A549 (cell line): ENCODE measurements around the gene ZNF350. TPM values are rescaled to one million over a fixed set of nuclear protein-coding genes. Genes with fewer than 3 reads are reported as not detected.

Experiments
- ATAC-seq, 2 experiments: fragments of 200-7000 bp in 1 of 2; fragments of >200 bp in 1 of 2; cut with Nextera tagmentation in 1 of 2; cut with Tn5 transposase in 1 of 2; 3 replicates each; pipeline versions ENCODE4 v1.8.0 to v1.9.1; 2018 to 2020; ENCODE audit warnings: mild to moderate bottlenecking in 1 of 2, moderate library complexity in 1 of 2
- CTCF ChIA-PET: fragments of 300-600 bp; sonication (Branson Sonifier 250); formaldehyde crosslinking; extraction: SDS; loops from one replicate; lab custom pipeline; 2021; ENCODE audit warnings: antibody characterized with exemption, inconsistent platforms; lab: Yijun Ruan, JAX
- POLR2A ChIA-PET: fragments of 350-600 bp; formaldehyde crosslinking; extraction: SDS; loops from one replicate; lab custom pipeline; 2021; ENCODE audit warnings: antibody characterized with exemption, inconsistent platforms; lab: Yijun Ruan, JAX
- DNase-seq, 2 experiments: peaks; one replicate each; pipeline versions ENCODE4 v3.0.0 to v3.0.0-alpha.2; 2011 to 2016; ENCODE audit warnings: low read depth in 1 of 2, low spot score in 1 of 2
- FAIRE-seq: peaks from 2 replicates; lab custom pipeline; 2011; peaks lifted over from hg19 to GRCh38; lab: Jason Lieb, UNC
- H3K27ac ChIP-seq, 2 experiments: fragments of >200 bp; sonication (Bioruptor Twin); formaldehyde crosslinking; 3 replicates each; pipeline ENCODE4 v1.5.1; 2016 to 2017
- H3K4me1 ChIP-seq: fragments of >200 bp; sonication (Bioruptor Twin); formaldehyde crosslinking; 3 replicates; pipeline ENCODE4 v1.6.1; 2016
- H3K4me2 ChIP-seq: fragments of >200 bp; sonication (Bioruptor Twin); formaldehyde crosslinking; 3 replicates; pipeline ENCODE4 v1.6.1; 2016
- H3K4me3 ChIP-seq: fragments of >200 bp; sonication (Bioruptor Twin); formaldehyde crosslinking; 3 replicates; pipeline ENCODE4 v1.5.1; 2016
- H3K9me3 ChIP-seq: fragments of >200 bp; sonication (Bioruptor Twin); formaldehyde crosslinking; 3 replicates; pipeline ENCODE4 v1.6.1; 2016
- BCL3 ChIP-seq: fragments of >200 bp; sonication (Bioruptor Twin); formaldehyde crosslinking; IDR thresholded peaks from 3 replicates; pipeline ENCODE4 v1.6.1; 2016
- CBX2 ChIP-seq: fragments of 200-600 bp; sonication (generic); IDR thresholded peaks from 2 replicates; pipeline ENCODE4 v1.6.1; 2016; ENCODE audit warnings: low read depth, mild to moderate bottlenecking, borderline replicate concordance
- CHD4 ChIP-seq: fragments of 200-600 bp; sonication (generic); IDR thresholded peaks from 2 replicates; pipeline ENCODE4 v1.6.1; 2016; ENCODE audit warnings: antibody characterized with exemption, mild to moderate bottlenecking, borderline replicate concordance
- ELK1 ChIP-seq: fragments of 150-350 bp; IDR thresholded peaks from 2 replicates; pipeline ENCODE4 v1.6.1; 2014; ENCODE audit warnings: low read depth, mild to moderate bottlenecking, low read length
- EP300 ChIP-seq, 2 experiments: fragments of >200 bp; sonication (Bioruptor Twin); formaldehyde crosslinking; IDR thresholded peaks; 2 replicates in 1 of 2; 3 replicates in 1 of 2; pipeline ENCODE4 v1.6.1; 2016 to 2017
- FOSL2 ChIP-seq, 2 experiments: fragments of 450-650 bp in 1 of 2; fragments of >200 bp in 1 of 2; sonication (Bioruptor Twin) in 1 of 2; formaldehyde crosslinking; IDR thresholded peaks; 2 replicates each; pipeline versions ENCODE4 v1.5.0 to v1.6.1; 2016 to 2020; ENCODE audit warnings: mild to moderate bottlenecking in 1 of 2, moderate library complexity in 1 of 2
- HDAC2 ChIP-seq: fragments of 200-600 bp; sonication (generic); IDR thresholded peaks from 2 replicates; pipeline ENCODE4 v1.6.1; 2016
- HEYL ChIP-seq: fragments of 250-450 bp; sonication (Bioruptor Pico); IDR thresholded peaks from 2 replicates; pipeline ENCODE4 v1.8.0; 2021; ENCODE audit warnings: mild to moderate bottlenecking, moderate library complexity
- JUNB ChIP-seq: fragments of >200 bp; sonication (Bioruptor Twin); formaldehyde crosslinking; IDR thresholded peaks from 2 replicates; pipeline ENCODE4 v1.6.1; 2016
- MAZ ChIP-seq: fragments of 150-350 bp; IDR thresholded peaks from 2 replicates; pipeline ENCODE4 v1.6.1; 2014; ENCODE audit warnings: antibody characterized with exemption, low read depth, low read length, borderline replicate concordance
- PBX3 ChIP-seq: IDR thresholded peaks from 2 replicates; pipeline ENCODE4 v1.6.1; 2012
- POLR2A ChIP-seq: IDR thresholded peaks from 2 replicates; pipeline ENCODE4 v1.6.1; 2012; ENCODE audit warnings: mild to moderate bottlenecking, low read length
- POLR2AphosphoS2 ChIP-seq: conservative IDR thresholded peaks from 2 replicates; pipeline ENCODE4 v1.6.1; 2012; ENCODE audit warnings: low read length, improper control_type of control experiment, inconsistent platforms
- RCOR1 ChIP-seq: fragments of 150-350 bp; IDR thresholded peaks from 2 replicates; pipeline ENCODE4 v1.6.1; 2014; ENCODE audit warnings: antibody characterized with exemption, low read length, low read depth
- REST ChIP-seq: fragments of 200-600 bp; sonication (generic); IDR thresholded peaks from 2 replicates; pipeline ENCODE4 v1.6.1; 2016; ENCODE audit warnings: antibody characterized with exemption, mild to moderate bottlenecking, moderate library complexity
- SMC3 ChIP-seq: fragments of >200 bp; sonication (Bioruptor Twin); formaldehyde crosslinking; IDR thresholded peaks from 3 replicates; pipeline ENCODE4 v1.6.1; 2018; ENCODE audit warnings: inconsistent platforms
- TFCP2L1 ChIP-seq: fragments of 250-450 bp; sonication (Bioruptor Pico); IDR thresholded peaks from 2 replicates; pipeline ENCODE4 v1.5.0; 2021; ENCODE audit warnings: mild to moderate bottlenecking
- ZFP36 ChIP-seq: fragments of 450-650 bp; IDR thresholded peaks from 2 replicates; pipeline ENCODE4 v1.6.1; 2014; ENCODE audit warnings: borderline replicate concordance; ENCODE audit not compliant: partially characterized antibody
- WGBS: methylation state at CpG from one replicate; pipeline ENCODE4 v1.1.6; 2017; ENCODE audit errors: missing lambda C conversion rate; 5-methylcytosine and 5-hydroxymethylcytosine counted together
- polyA plus RNA-seq, 4 experiments: library from polyadenylated mRNA; depleted of rRNA in 3 of 4; stranded (reverse); fragments of >200 nt; fragmentation: RNase III in 1 of 4; extraction: RNeasy Plus Mini Kit Qiagen cat#74134 plus additional on column Dnase treatment in 1 of 4; gene quantifications; 2 replicates in 3 of 4; 3 replicates in 1 of 4; pipeline ENCODE4 v1.2.3, GENCODE V29; 2011 to 2017
- TF ChIP-seq, protein P1 (sequence below): fragments of 250-450 bp; sonication (Bioruptor Pico); IDR thresholded peaks from 2 replicates; pipeline ENCODE4 v1.5.0; 2021; ENCODE audit warnings: mild to moderate bottlenecking, moderate library complexity, borderline replicate concordance

The ZNF350 gene
- polyA plus RNA-seq, 2 of the 4 experiments (the other 2 are of a cell fraction): 6.0 to 10.1 TPM

DNA sequence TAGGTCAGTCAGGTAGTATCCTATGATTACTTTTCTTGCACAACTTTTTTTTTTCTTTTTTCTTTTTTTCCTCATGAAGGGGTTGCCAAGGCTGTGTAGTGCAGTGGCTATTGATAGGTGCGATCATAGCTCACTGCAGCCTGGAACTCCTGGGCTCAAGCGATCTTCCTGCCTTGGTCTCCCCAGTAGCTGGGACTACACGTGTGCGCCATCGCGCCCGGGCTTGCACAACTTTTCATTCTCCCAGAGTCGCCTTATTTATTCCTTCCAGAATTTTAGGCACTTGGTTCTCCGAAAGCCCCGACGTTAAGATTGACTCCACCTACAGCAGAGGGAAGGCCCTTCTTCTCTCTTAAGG lies 60.2 kb downstream of the ZNF350 start:
- no peaks in the 10 kb centered on the region for H3K4me1 ChIP-seq
- TF ChIP-seq POLR2AphosphoS2 (no peak), MAZ (no peak), POLR2A (no peak), PBX3 (no peak), ZFP36 (no peak), SMC3 (no peak), HDAC2 (no peak), EP300 (IDR thresholded peaks at IDR 0.05) (no peak), CHD4 (no peak), HEYL (CRISPR knock-in tag) (no peak), REST (no peak), BCL3 (no peak)
- TF ChIP-seq, protein P1, sequence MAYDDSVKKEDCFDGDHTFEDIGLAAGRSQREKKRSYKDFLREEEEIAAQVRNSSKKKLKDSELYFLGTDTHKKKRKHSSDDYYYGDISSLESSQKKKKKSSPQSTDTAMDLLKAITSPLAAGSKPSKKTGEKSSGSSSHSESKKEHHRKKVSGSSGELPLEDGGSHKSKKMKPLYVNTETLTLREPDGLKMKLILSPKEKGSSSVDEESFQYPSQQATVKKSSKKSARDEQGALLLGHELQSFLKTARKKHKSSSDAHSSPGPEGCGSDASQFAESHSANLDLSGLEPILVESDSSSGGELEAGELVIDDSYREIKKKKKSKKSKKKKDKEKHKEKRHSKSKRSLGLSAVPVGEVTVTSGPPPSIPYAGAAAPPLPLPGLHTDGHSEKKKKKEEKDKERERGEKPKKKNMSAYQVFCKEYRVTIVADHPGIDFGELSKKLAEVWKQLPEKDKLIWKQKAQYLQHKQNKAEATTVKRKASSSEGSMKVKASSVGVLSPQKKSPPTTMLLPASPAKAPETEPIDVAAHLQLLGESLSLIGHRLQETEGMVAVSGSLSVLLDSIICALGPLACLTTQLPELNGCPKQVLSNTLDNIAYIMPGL: no peak
- no peak overlapping the region; a peak in 1 of 6 replicates for H3K27ac ChIP-seq
- 10% methylated on average over 11 of the region's 11 CpGs for WGBS
- ChIA-PET POLR2A (no interaction called here), CTCF (no interaction called here)
- FAIRE-seq: no peak
- H3K4me3 ChIP-seq: peak overlapping the region; percentile 55
- no peak; a peak in 1 of 6 replicates for ATAC-seq
- no peak for DNase-seq
- peak overlapping the region; percentile 41 for H3K4me2 ChIP-seq
- H3K9me3 ChIP-seq: peaks cover 85% of the 10 kb centered on the region

DNA sequence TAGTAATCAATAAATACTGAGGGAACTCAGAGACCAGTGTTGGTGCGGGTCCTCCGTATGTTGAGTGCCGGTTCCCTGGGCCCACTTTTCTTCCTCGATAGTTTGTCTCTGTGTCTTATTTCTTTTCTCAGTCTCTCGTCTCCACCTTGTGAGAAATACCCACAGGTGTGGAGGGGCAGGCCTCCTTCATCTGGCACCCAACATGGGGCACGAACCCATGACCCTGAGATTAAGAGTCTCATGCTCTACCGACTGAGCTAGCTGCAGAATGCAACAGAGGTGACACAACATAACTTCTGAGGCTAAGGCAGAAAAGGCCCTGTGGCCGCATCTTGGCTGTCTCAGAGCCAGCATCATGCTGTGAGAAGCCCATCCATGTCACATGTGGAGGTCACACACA lies 64.7 kb downstream of the ZNF350 start:
- no peak overlapping the region for H3K4me3 ChIP-seq
- ChIA-PET CTCF (no interaction called here), POLR2A (no interaction called here)
- H3K4me2 ChIP-seq: no peak overlapping the region
- FAIRE-seq: no peak
- WGBS: 27% methylated on average over 8 of the region's 8 CpGs
- TF ChIP-seq JUNB (no peak), FOSL2 (IDR thresholded peaks at IDR 0.05) (no peak), FOSL2 (CRISPR knock-in tag; IDR thresholded peaks at IDR 0.05) (no peak)
- peaks cover 91% of the 10 kb centered on the region for H3K9me3 ChIP-seq
- no peaks in the 10 kb centered on the region for H3K4me1 ChIP-seq
- no peak for ATAC-seq
- DNase-seq: no peak
- H3K27ac ChIP-seq: no peak overlapping the region

DNA sequence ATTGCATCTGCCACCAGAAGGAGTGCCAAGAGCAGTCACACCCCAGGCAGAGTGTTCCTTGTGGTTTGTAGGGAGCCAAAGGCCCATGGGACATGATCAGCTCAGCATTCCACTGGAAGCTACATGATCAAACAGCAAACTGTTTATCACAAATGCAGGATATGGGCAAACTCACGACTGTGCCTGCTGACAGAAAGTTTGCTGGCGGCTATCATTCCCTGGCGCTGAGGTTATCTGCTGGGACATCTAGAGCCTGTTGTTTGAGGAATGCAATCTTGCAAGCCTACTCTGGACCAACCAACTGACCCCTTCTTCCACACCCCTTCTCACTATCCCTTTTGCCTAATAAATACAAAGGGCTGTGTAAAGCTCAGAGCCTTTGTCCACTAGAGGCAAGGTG lies 67.0 kb downstream of the ZNF350 start:
- ChIA-PET POLR2A (no interaction called here), CTCF (no interaction called here)
- 50% methylated on average over 3 of the region's 3 CpGs for WGBS
- no peak overlapping the region for H3K4me2 ChIP-seq
- H3K4me1 ChIP-seq: no peaks in the 10 kb centered on the region
- H3K4me3 ChIP-seq: no peak overlapping the region
- no peak overlapping the region for H3K27ac ChIP-seq
- H3K9me3 ChIP-seq: peaks cover 93% of the 10 kb centered on the region
- DNase-seq: no peak
- ATAC-seq: no peak
- FAIRE-seq: no peak
- TF ChIP-seq REST (no peak), EP300 (IDR thresholded peaks at IDR 0.05) (no peak), ELK1 (no peak), BCL3 (no peak), TFCP2L1 (CRISPR knock-in tag) (no peak), RCOR1 (no peak), CBX2 (no peak), ZFP36 (no peak)
